Measurements from ENCODE around the gene DPEP3.
A peak's percentile ranks its signal among the peaks of the same experiment; 100 is the strongest.

The DPEP3 gene

GRCh38 chr16:67967183-67967957 is 12.9 kb downstream of the DPEP3 start:
- Histone ChIP-seq H3K36me3 (ENCODE audit: control insufficient read depth, insufficient read depth, low read length) (no peaks in the 10 kb centered on the region), H3K27me3 (replicated peaks; ENCODE audit: control insufficient read depth, insufficient read depth, low read length, poor library complexity, severe bottlenecking) (no peaks in the 10 kb centered on the region), H3K9me3 (ENCODE audit: control insufficient read depth, low read length) (no peaks in the 10 kb centered on the region), H3K4me3 (ENCODE audit: insufficient read depth, low read depth, low read length, poor library complexity, severe bottlenecking) (peak overlapping the region; percentile 90), H3K27ac (ENCODE audit: insufficient read depth, low read length, poor library complexity, severe bottlenecking) (peak overlapping the region; percentile 53), H3K4me1 (ENCODE audit: control insufficient read depth, insufficient read depth, low read length, poor library complexity, severe bottlenecking) (peaks cover 17% of the 10 kb centered on the region)
- DNase-seq: peak in 1 of 3 donors; percentile 3

DNA sequence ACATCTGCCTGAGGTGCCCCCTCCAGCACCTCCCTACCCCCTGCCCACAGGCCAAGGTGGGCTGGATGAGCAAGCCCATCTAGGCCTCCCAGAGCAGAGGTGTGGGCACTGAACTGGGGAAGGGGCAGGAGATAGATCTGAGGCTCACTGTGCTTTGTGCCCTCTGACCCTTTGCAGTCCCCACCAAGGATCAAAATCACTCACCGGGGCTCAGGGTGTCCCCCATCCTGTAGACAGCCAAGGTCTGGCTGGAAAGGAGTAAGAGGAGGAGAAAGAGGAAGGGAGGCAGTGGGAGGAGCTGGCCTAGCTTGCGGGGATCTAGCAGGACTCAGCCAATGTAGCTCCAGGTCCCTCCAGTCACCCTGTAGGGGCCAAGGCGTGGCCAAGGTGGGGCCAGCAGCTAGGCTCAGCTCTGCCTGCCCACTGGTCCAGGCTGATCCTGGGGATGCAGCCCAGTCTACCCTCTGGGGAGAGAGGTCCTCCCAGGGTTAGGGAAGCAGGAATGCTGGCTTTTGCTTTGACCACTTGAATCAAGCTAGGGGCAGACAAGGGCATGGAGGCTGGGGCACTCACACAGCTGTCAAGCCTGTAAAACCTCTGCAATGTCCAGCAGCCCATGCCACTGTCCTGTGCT is 13.6 kb downstream of the DPEP3 start:
- Histone ChIP-seq H3K27me3 (replicated peaks; ENCODE audit: control insufficient read depth, insufficient read depth, low read length, poor library complexity, severe bottlenecking) (no peaks in the 10 kb centered on the region), H3K4me3 (ENCODE audit: insufficient read depth, low read depth, low read length, poor library complexity, severe bottlenecking) (peak overlapping the region; percentile 90), H3K36me3 (ENCODE audit: control insufficient read depth, insufficient read depth, low read length) (peaks cover 1% of the 10 kb centered on the region), H3K9me3 (ENCODE audit: control insufficient read depth, low read length) (no peaks in the 10 kb centered on the region), H3K27ac (ENCODE audit: insufficient read depth, low read length, poor library complexity, severe bottlenecking) (no peak overlapping the region), H3K4me1 (ENCODE audit: control insufficient read depth, insufficient read depth, low read length, poor library complexity, severe bottlenecking) (peaks cover 17% of the 10 kb centered on the region)
- DNase-seq: no peak

GRCh38 chr16:67965668-67966548 is 14.4 kb downstream of the DPEP3 start:
- Histone ChIP-seq H3K36me3 (ENCODE audit: control insufficient read depth, insufficient read depth, low read length) (peaks cover 7% of the 10 kb centered on the region), H3K4me1 (ENCODE audit: control insufficient read depth, insufficient read depth, low read length, poor library complexity, severe bottlenecking) (peaks cover 17% of the 10 kb centered on the region), H3K27me3 (replicated peaks; ENCODE audit: control insufficient read depth, insufficient read depth, low read length, poor library complexity, severe bottlenecking) (no peaks in the 10 kb centered on the region), H3K4me3 (ENCODE audit: insufficient read depth, low read depth, low read length, poor library complexity, severe bottlenecking) (no peak overlapping the region), H3K9me3 (ENCODE audit: control insufficient read depth, low read length) (no peaks in the 10 kb centered on the region), H3K27ac (ENCODE audit: insufficient read depth, low read length, poor library complexity, severe bottlenecking) (no peak overlapping the region)
- no peak for DNase-seq

DNA sequence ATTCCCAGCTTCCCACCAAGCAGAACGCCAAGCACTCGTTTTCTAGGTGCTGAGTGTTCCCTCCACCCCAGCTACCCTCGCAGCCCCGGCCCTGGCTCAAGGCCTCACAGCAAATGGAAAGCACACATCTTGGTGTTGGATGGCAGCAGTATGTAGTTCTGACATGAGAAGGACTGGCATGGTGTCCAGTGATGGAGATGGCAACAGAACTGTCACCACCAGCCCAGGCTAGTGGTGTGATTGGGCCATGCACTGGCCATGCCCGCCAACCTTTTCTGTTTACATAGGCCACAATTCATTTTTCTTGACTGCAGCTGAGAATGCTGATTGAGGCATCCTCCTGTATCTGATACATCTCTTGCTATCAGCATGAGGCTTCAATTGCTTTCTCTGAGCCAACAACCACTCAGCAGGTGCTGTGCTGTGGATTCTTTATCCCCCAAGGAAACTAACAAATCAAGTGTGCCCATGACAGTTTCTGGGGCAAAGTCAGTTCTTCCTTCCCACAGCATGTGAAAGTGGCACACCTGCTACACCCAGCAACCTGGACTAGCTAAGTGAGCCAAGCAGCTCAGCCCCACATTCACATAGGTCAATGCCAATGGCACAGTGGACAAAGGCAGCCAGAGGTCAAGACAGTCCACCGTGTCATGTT is 15.7 kb downstream of the DPEP3 start:
- Histone ChIP-seq H3K27ac (ENCODE audit: insufficient read depth, low read length, poor library complexity, severe bottlenecking) (no peak overlapping the region), H3K9me3 (ENCODE audit: control insufficient read depth, low read length) (no peaks in the 10 kb centered on the region), H3K27me3 (replicated peaks; ENCODE audit: control insufficient read depth, insufficient read depth, low read length, poor library complexity, severe bottlenecking) (no peaks in the 10 kb centered on the region), H3K4me1 (ENCODE audit: control insufficient read depth, insufficient read depth, low read length, poor library complexity, severe bottlenecking) (peaks cover 17% of the 10 kb centered on the region), H3K4me3 (ENCODE audit: insufficient read depth, low read depth, low read length, poor library complexity, severe bottlenecking) (no peak overlapping the region), H3K36me3 (ENCODE audit: control insufficient read depth, insufficient read depth, low read length) (peaks cover 7% of the 10 kb centered on the region)
- no peak for DNase-seq

GRCh38 chr16:67963662-67964321 is 16.5 kb downstream of the DPEP3 start:
- no peak for DNase-seq
- Histone ChIP-seq H3K4me1 (ENCODE audit: control insufficient read depth, insufficient read depth, low read length, poor library complexity, severe bottlenecking) (peaks cover 14% of the 10 kb centered on the region), H3K27me3 (replicated peaks; ENCODE audit: control insufficient read depth, insufficient read depth, low read length, poor library complexity, severe bottlenecking) (no peaks in the 10 kb centered on the region), H3K9me3 (ENCODE audit: control insufficient read depth, low read length) (no peaks in the 10 kb centered on the region), H3K27ac (ENCODE audit: insufficient read depth, low read length, poor library complexity, severe bottlenecking) (no peak overlapping the region), H3K36me3 (ENCODE audit: control insufficient read depth, insufficient read depth, low read length) (peaks cover 7% of the 10 kb centered on the region), H3K4me3 (ENCODE audit: insufficient read depth, low read depth, low read length, poor library complexity, severe bottlenecking) (no peak overlapping the region)

DNA sequence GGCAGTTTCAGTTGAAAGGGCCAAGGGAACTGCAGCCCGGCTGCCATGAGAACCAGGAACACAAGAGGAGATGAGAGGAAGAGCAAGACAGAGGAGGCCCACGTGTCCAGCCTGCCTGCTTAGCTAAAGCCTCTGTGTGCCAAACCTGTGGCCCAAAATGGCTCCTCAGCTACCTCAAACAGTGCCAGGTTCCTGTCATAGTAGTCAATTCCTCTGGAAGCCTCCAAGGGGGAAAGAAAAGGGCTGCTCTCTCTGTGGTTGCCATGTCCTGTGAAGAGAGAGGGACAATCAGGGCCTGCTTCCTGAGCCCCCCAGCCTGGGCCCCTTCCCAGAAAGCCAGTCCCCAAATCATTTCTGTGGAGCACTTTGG is 17.0 kb downstream of the DPEP3 start:
- H3K36me3 ChIP-seq (ENCODE audit: control insufficient read depth, insufficient read depth, low read length): peaks cover 7% of the 10 kb centered on the region
- no peak for DNase-seq
- no peaks in the 10 kb centered on the region for H3K27me3 ChIP-seq (replicated peaks; ENCODE audit: control insufficient read depth, insufficient read depth, low read length, poor library complexity, severe bottlenecking)
- peaks cover 14% of the 10 kb centered on the region for H3K4me1 ChIP-seq (ENCODE audit: control insufficient read depth, insufficient read depth, low read length, poor library complexity, severe bottlenecking)
- no peak overlapping the region for H3K4me3 ChIP-seq (ENCODE audit: insufficient read depth, low read depth, low read length, poor library complexity, severe bottlenecking)
- H3K9me3 ChIP-seq (ENCODE audit: control insufficient read depth, low read length): no peaks in the 10 kb centered on the region
- H3K27ac ChIP-seq (ENCODE audit: insufficient read depth, low read length, poor library complexity, severe bottlenecking): no peak overlapping the region

DNA sequence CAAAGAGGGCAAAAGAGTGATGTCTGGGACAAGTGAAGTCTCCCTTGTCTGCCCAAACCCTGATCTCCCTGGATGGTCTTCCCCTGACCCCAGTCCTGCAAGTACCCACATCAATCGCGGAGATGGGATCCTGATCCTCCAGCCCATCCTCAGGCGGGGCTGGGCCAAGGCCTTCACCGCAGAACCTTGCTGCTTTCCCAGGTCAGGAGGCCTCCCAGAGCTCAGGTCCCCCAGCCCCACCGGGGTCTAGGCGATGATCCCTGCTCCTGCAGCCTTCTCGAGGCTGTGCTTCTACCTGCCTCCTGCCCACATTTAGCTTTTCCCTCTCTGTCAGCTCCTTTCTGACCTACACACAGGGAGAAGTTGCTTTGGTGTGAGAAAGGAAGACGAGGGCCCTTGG is 18.2 kb downstream of the DPEP3 start:
- peaks cover 4% of the 10 kb centered on the region for H3K4me1 ChIP-seq (ENCODE audit: control insufficient read depth, insufficient read depth, low read length, poor library complexity, severe bottlenecking)
- no peak for DNase-seq
- H3K36me3 ChIP-seq (ENCODE audit: control insufficient read depth, insufficient read depth, low read length): peaks cover 7% of the 10 kb centered on the region
- H3K27ac ChIP-seq (ENCODE audit: insufficient read depth, low read length, poor library complexity, severe bottlenecking): no peak overlapping the region
- H3K4me3 ChIP-seq (ENCODE audit: insufficient read depth, low read depth, low read length, poor library complexity, severe bottlenecking): no peak overlapping the region
- H3K9me3 ChIP-seq (ENCODE audit: control insufficient read depth, low read length): no peaks in the 10 kb centered on the region
- no peaks in the 10 kb centered on the region for H3K27me3 ChIP-seq (replicated peaks; ENCODE audit: control insufficient read depth, insufficient read depth, low read length, poor library complexity, severe bottlenecking)

DNA sequence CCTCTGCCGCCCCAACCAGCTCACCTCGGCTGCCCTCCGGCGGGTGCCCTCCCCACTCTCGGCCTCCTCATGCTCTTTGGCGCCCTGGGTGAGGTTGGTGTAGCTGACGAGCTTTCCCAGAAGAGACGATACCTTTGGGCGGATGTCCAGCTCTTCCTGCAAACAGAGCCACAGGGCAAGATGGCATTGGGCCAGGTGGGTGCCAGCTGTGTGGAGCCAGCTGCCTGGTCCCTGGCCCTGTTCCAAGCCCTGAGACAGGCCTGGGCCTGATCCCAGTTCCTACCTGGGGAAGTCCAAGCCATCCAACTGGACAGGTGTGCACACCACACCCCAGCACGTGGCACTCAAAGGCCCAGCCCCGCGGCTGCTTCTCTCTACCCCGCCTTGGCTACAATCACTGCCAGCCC is 18.7 kb downstream of the DPEP3 start:
- DNase-seq: no peak
- H3K27me3 ChIP-seq (replicated peaks; ENCODE audit: control insufficient read depth, insufficient read depth, low read length, poor library complexity, severe bottlenecking): no peaks in the 10 kb centered on the region
- no peak overlapping the region for H3K27ac ChIP-seq (ENCODE audit: insufficient read depth, low read length, poor library complexity, severe bottlenecking)
- H3K4me3 ChIP-seq (ENCODE audit: insufficient read depth, low read depth, low read length, poor library complexity, severe bottlenecking): no peak overlapping the region
- H3K4me1 ChIP-seq (ENCODE audit: control insufficient read depth, insufficient read depth, low read length, poor library complexity, severe bottlenecking): no peaks in the 10 kb centered on the region
- H3K36me3 ChIP-seq (ENCODE audit: control insufficient read depth, insufficient read depth, low read length): peaks cover 7% of the 10 kb centered on the region
- no peaks in the 10 kb centered on the region for H3K9me3 ChIP-seq (ENCODE audit: control insufficient read depth, low read length)

GRCh38 chr16:67959536-67960329 is 20.6 kb downstream of the DPEP3 start:
- Histone ChIP-seq H3K4me1 (ENCODE audit: control insufficient read depth, insufficient read depth, low read length, poor library complexity, severe bottlenecking) (no peaks in the 10 kb centered on the region), H3K36me3 (ENCODE audit: control insufficient read depth, insufficient read depth, low read length) (peaks cover 7% of the 10 kb centered on the region), H3K27ac (ENCODE audit: insufficient read depth, low read length, poor library complexity, severe bottlenecking) (no peak overlapping the region), H3K27me3 (replicated peaks; ENCODE audit: control insufficient read depth, insufficient read depth, low read length, poor library complexity, severe bottlenecking) (no peaks in the 10 kb centered on the region), H3K9me3 (ENCODE audit: control insufficient read depth, low read length) (no peaks in the 10 kb centered on the region), H3K4me3 (ENCODE audit: insufficient read depth, low read depth, low read length, poor library complexity, severe bottlenecking) (no peak overlapping the region)
- DNase-seq: no peak

Data from effector memory CD4-positive, alpha-beta T cell (primary cell).